OCI-LY1 (cell line): ENCODE data around the gene GTPBP1.

Experiments
- CTCF ChIP-seq: fragments of 200-600 bp; sonication (generic), shearing (Covaris generic); IDR thresholded peaks from 2 replicates; pipeline ENCODE4 v1.5.1; 2017; ENCODE audit warnings: mild to moderate bottlenecking, antibody characterized with exemption, low read length, moderate library complexity, mixed read lengths
- EZH2 ChIP-seq: fragments of 200-600 bp; sonication (generic), shearing (Covaris generic); IDR thresholded peaks from 2 replicates; pipeline ENCODE4 v1.8.0; 2017; ENCODE audit warnings: borderline replicate concordance, mixed run types, mild to moderate bottlenecking, antibody characterized with exemption, low read length, moderate library complexity, mixed read lengths

DNA sequence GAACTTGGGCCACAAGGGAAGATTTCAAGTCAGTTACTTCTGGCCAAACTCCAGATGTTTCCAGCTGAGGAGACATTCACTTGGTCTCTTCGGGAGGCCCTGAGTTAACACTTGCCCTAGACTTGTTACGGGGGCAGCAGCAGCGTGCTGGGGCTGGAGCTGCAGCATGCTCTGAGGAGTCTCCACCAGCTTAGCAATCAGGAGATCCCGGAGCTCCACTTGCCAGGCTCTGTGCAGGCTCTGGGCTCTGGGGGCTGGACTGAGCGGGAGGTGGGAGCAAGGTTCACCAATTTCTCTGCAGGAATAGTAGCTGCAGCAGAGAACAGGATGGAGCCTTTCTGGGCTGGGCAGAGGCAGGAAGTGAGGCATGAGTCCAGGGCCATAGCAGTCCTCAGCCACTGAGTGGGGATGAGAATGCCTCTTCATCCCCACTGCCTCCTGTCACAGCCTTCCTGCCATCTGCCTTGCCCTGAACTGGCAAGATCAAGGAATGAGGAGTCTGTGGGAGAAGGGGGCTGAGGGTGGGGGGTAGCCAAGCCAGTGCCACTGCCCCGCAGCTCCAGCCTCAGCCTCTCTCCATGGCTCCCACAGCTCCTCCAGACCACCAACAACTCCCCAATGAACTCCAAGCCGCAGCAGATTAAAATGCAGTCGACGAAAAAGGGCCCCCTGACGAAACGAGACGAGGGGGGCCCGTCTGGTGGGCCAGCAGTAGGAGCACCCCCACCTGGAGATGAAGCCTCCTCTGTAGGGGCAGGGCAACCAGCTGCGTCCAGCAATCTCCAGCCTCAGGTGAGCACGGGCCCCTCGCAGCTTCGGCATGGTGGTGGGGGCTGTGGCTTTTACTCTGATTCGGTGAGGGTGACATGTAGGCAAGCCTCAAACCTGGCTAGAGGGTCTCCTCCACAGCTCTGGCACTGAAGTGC lies 23.4 kb downstream of the GTPBP1 start:
- no peak for TF ChIP-seq CTCF
- TF ChIP-seq EZH2, result no peak
